HG02588 (cell line): Measurements from ENCODE around the gene XBP1.
"Not testable (repeated sequence)": the region's sequence is repeated elsewhere in the genome, so short reads cannot be mapped to it uniquely, and the experiment has no call there.

Experiments used
- ATAC-seq: cut with Tn5 transposase; IDR thresholded peaks from one replicate; pipeline ENCODE4 v1.9.1; 2021; ENCODE audit warnings: mild to moderate bottlenecking, moderate library complexity; ENCODE audit not compliant: unreplicated experiment

XBP1 gene

GRCh38 chr22:28793976-28794584, 6.3 kb downstream of the XBP1 start:
- no peak for ATAC-seq

- ATAC-seq = no peak
Measured at GRCh38 chr22:28792491-28793383, 7.6 kb downstream of the XBP1 start.

- ATAC-seq = no peak
Measured at GRCh38 chr22:28791841-28792490, 8.4 kb downstream of the XBP1 start.

DNA sequence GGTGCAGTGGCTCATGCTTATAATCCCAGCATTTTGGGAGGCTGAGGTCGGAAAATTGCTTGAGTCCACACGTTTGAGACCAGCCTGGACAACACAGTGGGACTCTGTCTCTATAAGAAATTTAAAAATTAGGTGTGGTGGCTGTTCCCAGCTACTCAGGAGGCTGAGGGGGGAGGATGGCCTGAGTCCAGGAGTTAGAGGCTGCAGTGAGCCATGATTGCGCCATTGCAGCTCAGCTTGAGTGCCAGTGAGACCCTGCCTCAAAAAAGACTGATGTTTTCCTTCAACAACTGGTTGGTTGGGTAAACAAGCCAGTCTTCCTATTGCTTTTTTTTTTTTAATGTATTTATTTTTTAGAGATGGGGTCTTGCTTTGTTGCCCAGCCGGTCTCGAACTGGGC, 9.2 kb downstream of the XBP1 start:
- no peak for ATAC-seq

- ATAC-seq = no peak
Measured at GRCh38 chr22:28788601-28789000, 11.8 kb downstream of the XBP1 start.

DNA sequence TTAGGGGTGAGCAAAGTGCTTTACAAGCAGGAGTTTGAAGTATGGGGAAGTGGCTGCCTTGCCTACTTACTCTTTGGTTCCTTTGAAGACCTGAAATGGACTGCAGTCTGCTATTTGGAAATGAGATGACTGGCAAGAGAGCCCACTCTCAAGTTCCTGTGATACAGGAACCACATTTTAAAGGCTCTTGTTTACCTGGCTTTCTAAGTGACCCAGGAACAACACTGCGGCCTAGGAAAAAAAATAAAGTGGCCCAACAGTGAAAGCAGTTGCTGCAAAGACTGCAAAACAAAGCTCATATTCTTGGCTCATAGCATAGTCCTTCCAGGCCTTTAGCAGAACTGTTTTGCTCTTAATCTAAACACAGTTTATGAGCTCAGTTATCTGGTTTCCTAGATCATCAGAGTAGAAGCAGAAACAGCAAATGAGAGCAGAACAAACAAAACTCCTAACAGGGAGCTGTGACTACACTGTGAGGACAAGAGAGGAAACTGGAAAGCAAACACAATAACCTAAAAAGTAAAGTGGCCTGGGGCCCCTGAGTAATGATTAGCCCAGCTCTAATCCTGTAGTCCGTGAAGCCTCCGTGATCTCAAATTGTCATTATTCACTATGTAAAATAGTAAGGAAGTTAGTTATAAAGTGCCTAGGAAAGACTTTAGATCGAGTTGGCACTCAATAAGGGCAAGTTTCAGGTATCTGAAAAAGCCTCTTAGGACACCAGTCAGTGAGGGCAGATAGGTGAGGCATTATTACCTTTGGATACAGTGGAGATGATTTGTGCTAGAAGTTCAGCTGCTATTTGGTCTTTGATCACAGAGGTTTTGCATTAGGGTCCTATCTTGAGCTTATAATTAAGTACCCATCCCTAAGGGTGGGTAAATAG, 16.3 kb downstream of the XBP1 start:
- no peak for ATAC-seq

- ATAC-seq = no peak
Measured at GRCh38 chr22:28780296-28780695, 20.1 kb downstream of the XBP1 start.

DNA sequence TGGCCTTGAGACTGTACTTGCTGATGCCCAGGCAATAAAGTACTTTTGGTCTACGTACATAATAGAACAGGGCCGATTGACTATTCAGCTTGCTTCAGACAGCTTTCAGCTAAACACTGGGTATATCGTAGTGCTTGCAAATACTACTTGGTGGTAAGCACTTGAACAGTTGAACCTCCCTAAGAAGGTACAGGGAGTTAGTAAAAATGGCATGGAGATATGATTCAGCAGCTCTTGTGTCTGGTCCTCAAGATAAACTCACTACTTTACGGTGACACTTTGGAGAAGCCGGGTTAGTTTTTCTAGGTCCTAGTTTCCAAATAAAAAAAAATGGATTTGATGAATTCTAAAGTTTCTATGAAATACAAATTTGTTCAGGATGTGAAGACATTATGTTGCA, 20.5 kb downstream of the XBP1 start:
- ATAC-seq = no peak

DNA sequence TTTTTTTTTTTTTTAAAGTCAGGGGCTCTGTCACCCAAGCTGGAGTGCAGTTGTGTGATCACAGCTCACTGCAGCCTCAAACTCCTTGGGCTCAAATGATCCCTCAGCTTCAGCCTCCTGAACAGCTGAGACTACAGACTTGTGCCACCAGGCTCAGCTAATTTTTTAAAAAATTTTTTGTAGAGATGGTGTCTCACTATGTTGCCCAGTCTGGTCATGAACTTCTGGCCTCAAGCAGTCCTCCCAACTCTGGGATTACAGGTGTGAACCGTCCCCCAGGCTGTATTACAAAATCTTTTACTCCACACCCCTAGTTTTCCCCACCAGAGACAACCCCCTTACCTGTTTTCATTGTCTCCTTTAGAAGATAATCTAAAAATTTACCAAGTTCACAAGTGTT, 26.0 kb downstream of the XBP1 start:
- no peak for ATAC-seq

GRCh38 chr22:28773461-28773867, 26.9 kb downstream of the XBP1 start:
- ATAC-seq = peak; percentile 11

- peak; percentile 84 for ATAC-seq
Measured at GRCh38 chr22:28772633-28773460, 27.5 kb downstream of the XBP1 start, which contains the start of gene CCDC117. Gene CCDC117, plus strand, starts transcription at chr22:28772695. Its CDS starts 155 bp downstream, at chr22:28772850.

- ATAC-seq = no peak
Measured at GRCh38 chr22:28771195-28771791, 29.1 kb downstream of the XBP1 start.

- ATAC-seq = no peak
Measured at GRCh38 chr22:28769394-28770085, 30.8 kb downstream of the XBP1 start.

- no peak for ATAC-seq
Measured at GRCh38 chr22:28768701-28769393, 31.5 kb downstream of the XBP1 start.

DNA sequence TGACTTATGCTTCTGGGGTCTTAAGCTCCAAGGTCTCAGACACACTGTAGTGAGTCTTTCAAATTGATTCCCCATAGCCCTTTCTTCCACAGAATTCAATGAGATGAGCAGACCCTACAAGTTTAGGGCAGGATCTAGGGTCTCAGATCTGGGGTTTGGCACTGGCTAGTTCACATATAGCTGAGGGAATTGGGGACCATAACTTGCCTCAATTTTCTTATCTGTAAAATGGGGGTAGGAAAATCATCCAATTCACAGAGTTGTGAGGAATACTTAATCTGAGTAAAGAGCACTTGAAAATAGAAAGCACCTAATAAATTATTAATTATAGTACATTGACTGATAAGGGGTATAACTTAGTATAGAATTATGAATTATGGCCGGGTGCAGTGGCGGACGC, 33.7 kb downstream of the XBP1 start:
- no peak for ATAC-seq

DNA sequence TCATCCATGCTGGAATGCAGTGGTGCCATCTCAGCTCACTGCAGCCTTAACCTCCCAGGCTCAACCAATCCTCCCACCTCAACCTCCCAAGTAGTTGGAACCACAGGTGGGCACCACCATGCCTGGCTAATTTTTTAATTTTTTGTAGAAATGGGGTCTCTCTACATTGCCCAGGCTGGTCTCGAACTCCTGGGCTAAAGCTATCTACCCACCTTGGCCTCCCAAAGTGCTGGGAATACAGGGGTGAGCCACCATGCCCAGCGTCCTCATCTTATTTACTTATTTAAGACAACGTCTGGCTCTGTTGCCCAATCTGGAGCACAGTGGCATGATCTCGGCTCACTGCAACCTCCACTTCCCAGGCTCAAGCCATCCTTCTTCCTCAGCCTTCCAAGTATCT, 38.4 kb downstream of the XBP1 start:
- ATAC-seq = not testable (repeated sequence)

DNA sequence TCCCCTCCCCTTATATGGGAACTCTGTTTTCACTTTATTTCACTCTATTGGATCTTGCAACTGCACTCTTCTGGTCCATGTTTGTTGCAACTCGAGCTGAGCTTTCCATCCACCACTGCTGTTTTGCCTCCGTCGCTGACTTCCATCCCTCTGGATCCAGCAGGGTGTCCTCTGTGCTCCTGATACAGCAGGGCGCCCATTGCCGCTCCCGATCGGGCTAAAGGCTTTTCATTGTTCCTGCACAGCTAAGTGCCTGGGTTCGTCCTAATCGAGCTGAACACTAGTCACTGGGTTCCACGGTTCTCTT, 39.0 kb downstream of the XBP1 start:
- ATAC-seq = no peak

- ATAC-seq = no peak
Measured at GRCh38 chr22:28759861-28760560, 40.4 kb downstream of the XBP1 start.
